HG03025 (cell line): ENCODE results near the gene EPHA4.
"Not testable (repeated sequence)": the region's sequence is repeated elsewhere in the genome, so short reads cannot be mapped to it uniquely, and the experiment has no call there.

ENCODE experiments used
- ATAC-seq: cut with Tn5 transposase; IDR thresholded peaks from one replicate; pipeline ENCODE4 v1.9.1; 2021; ENCODE audit warnings: mild to moderate bottlenecking, moderate library complexity; ENCODE audit not compliant: unreplicated experiment, low FRiP score

Gene EPHA4

DNA sequence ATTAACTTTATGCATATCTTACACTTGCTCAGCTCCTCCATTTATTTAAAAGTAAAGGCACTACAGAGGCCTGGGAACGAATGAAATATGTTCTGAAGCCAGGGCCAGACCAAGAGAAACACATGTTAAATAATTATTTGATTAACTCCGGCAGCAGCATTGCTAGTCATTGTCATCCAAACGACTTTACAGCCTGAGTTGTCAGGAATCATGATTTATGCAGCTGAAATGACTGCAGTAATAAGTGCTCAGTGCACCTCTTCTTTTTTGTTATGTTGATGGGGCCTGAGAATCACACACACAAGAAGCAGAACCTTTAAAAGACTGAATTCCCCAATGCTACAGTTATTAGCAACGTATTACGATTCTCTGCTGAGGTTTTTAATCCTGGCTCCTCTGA is 58.9 kb downstream of the EPHA4 start:
- no peak for ATAC-seq

DNA sequence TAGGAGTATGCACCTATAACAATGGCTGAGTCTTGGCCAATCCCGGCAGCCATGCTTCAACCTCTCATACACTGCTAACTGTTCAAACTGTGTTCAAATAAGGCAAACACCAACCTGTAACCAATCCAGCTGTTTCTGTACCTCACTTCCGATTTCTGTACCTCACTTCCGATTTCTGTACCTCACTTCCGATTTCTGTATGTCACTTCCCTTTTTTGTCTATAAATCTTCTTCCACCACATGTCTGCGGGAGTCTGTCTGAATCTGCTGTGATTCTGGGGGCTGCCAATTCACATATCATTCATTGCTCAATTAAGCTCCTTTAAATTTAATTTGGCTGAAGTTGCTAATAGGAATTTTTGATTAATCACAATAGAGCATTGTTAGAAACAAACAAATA is 60.8 kb downstream of the EPHA4 start:
- ATAC-seq, result not testable (repeated sequence)

- ATAC-seq, result no peak
Measured at GRCh38 chr2:221506469-221506868, 65.6 kb downstream of the EPHA4 start.

DNA sequence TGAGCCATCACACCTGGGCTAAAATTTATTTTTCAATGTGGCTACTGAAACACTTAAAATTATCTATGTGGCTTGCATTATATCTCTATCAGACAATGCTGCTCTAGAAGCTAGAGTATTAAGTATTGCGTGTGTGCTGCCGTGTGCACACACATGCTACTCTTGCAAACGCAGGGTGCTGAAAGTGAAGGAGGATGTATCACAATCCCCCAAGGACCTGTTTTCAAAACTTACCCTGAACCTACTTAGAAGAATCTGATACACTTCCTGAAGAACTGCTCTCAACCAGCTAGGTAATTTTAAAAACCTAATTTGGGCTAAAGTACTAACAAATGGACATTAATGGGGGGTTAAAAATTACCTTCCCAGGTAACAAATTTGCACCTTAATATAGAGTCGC is 66.5 kb downstream of the EPHA4 start:
- no peak for ATAC-seq

DNA sequence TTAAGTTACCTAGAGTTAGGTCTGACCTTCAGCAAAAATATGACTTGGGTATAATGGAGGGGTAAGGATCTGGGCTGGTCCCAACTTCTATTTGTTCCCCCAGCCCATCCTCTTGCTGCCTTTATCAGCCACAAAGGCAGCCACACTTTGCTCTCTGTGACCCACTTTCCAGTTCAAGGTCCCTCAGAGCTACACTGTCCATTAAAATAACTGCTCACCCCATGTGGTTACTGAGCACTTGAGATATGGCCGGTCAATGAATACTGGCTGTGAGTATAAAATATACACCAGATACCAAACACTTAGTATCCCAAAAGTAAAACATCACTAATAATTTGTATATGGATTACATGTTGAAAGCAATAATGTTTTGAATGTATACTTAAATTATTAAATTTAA is 67.2 kb downstream of the EPHA4 start:
- no peak for ATAC-seq

GRCh38 chr2:221503965-221504364 is 68.1 kb downstream of the EPHA4 start:
- no peak for ATAC-seq

DNA sequence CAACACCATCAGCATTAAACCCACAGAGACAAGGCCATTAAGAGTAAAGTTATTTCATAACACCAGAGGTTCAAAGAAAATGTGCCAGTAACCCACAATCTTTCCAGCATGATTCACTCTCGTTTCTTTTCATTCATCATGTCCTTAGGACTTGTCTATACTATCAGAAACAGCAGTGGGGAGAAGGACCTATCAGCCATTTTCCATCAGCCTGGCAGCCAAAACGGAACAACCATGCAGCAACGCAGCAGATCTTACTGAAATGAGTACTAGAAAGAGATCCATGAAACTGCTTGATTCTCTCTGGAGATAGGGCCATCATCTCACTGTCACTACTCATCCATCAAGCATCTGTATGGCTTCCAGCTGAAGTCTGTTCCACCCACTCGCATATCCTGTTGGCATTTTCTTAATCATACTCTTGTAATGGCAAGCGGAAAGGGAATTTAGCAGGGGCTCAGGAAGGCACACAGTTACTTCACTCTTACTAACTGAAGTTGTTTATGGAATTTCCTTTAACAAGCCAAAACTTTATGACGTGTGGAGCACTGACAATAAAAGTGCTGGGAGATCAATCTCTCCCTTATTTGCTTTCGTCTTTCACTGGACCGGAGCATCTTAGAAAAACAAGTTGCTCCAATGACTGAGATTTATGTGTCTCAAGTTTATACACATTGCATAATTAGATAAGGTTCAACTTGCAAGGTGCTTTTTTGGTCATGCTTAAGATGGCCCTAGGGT is 69.7 kb downstream of the EPHA4 start:
- no peak for ATAC-seq

DNA sequence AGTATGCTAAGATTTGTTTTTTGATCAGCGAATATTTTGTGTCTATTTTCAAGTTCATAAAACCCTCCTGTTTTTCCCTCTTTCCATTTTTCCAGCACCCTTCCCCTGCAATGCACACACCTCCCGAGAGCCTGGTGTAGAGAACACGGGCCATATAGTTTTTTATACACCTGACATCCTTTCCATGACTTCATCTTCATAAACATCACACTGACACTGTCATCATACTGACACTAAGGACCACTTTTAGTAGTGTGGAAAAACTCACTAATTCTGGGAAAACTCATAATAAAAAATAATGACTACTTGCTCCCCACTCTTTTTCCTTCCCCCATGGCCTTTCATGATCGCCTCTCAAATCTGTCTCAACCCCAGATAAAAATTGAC is 70.2 kb downstream of the EPHA4 start:
- ATAC-seq, result no peak

GRCh38 chr2:221501210-221501882 is 70.8 kb downstream of the EPHA4 start:
- no peak for ATAC-seq

GRCh38 chr2:221500501-221501209 is 71.4 kb downstream of the EPHA4 start:
- no peak for ATAC-seq

GRCh38 chr2:221495731-221496130 is 76.4 kb downstream of the EPHA4 start:
- no peak for ATAC-seq

DNA sequence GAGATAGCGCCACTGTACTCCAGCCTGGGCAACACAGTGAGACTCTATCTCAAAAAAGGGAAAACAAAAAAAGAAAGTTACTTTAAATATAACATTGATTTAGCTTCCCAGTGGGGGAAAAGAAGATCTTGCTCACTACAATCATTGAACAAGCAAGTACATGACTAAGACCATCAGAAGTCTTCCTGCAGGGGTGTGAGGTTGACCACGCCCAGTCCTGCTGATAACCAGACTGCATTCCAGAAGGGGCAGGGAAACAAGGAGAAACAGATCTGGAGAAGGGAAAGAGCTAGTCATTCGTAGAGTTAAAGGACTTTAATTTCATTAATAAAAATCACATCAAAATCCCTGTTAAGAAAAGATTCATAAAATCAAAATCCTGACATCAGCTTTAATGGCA is 77.5 kb downstream of the EPHA4 start:
- no peak for ATAC-seq

DNA sequence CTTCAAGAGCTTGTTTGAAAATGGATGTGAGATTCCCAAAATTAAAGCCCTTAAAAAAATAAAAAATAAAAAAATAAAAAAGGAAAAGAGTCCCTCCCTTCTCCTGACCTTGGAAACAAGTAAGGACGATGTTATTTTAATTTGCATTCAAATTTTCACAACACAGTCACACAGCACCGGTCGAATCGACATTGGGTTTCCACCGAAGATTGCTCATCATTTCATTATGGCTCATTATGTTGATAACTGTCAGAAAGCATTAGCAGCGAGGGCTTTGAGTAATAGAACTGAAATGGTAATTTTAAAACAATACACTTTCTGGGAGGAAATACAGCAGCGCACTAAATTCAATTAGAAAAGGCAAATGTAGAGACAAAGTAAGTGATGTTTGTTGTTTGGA is 78.7 kb downstream of the EPHA4 start:
- no peak for ATAC-seq

DNA sequence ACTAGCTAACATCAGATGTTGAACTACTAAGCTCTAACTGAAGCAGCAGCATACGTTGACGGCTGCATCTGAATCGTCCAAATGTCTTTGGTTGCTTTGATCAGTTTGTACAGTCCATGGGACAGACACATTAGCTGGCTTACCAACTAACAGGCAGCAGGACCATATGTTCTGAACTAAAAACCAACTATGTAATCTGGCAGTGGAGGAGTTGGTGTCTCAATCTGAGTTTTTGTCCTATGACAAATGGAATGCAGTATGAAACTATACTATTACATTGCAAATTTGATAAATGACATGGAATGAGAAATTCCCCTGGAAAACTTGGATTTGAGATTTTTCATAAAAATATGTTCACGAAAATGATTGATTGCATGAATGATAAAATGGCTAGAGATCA is 79.5 kb downstream of the EPHA4 start:
- no peak for ATAC-seq

- ATAC-seq, result no peak
Measured at GRCh38 chr2:221490506-221491060, 81.5 kb downstream of the EPHA4 start.

- no peak for ATAC-seq
Measured at GRCh38 chr2:221488136-221488807, 83.8 kb downstream of the EPHA4 start.

DNA sequence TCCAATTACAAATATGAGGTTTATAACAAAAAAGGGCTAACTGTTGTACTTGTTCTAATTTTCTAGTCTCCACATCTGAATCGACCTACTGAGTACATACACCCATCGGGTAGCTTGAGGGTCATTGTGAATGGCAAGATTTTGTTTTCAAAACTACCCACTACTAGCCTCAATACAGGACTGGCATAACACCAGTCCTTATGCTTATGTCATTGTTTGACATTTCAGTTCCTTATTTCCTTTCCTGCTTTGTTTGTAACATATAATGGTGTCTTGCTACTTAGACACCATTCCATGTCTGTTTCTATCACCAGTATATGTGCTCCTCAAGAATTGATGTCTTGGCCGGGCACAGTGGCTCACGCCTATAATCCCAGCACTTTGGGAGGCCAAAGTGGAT is 86.0 kb downstream of the EPHA4 start:
- no peak for ATAC-seq

GRCh38 chr2:221485503-221485870 is 86.6 kb downstream of the EPHA4 start:
- ATAC-seq, result no peak

DNA sequence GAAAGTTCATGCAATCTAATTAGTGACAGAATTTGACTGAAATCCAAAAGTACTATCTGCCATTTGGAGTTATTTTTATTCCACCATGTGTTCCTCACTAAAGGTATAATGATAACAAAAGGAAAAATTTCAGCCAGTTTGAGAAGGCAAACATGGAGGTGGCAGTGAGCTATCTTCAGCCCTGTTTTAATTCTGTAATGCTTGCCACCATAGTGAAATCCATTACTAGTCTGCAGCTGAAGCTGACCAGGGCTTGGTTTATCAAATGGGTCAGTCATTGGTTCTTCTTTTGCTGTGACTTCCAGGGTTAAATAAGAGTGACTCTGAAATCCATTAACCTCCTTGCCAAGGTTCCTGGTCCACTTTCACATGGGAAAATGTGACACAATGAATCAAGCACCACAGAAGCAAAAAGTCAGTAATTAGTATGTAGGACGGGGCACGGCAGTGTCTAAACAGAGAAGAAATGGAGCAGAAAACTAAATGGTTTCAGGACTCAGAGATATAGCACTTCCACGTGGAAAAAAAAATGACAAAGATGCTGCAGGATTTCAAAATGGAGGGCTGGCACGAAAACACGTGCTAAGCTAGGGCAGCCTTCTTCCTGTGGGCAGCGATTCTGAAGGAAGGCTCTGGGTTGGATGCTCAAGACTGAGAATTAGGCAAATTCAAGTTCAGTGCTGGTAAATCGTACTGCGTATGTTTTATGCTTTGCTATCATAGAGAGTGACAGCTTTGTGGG is 87.2 kb downstream of the EPHA4 start:
- no peak for ATAC-seq
